ENCODE measurements around the gene MYO15A.
A peak's percentile ranks its signal among the peaks of the same experiment; 100 is the strongest.

MYO15A gene

GRCh38 chr17:18138065-18138749, 29.7 kb downstream of the MYO15A start:
- DNase-seq = no peak

DNA sequence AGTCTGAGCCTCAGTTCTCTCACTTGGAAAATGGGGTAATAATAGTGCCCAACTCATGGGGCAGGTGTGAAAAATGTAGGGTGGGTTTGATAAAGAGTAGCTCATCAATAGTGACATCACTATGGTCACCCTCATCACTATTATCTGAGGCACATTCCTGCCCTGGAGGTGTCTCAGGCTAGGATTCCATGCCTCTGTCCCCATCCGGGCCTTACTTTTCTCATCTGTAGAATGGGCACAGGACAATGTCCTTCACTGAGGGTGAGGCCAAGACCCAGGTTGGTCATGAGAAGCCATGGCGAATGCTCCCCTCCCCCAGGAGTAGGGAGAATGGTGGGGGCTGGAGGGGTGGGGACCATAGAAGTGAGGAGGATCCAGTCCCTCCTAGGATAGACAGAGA, 30.5 kb downstream of the MYO15A start:
- no peak for DNase-seq

- DNase-seq = no peak
These were observed 30.9 kb downstream of the MYO15A start for GRCh38 chr17:18139498-18139897.

GRCh38 chr17:18139949-18140348, 31.4 kb downstream of the MYO15A start:
- peak; percentile 38 for DNase-seq

DNA sequence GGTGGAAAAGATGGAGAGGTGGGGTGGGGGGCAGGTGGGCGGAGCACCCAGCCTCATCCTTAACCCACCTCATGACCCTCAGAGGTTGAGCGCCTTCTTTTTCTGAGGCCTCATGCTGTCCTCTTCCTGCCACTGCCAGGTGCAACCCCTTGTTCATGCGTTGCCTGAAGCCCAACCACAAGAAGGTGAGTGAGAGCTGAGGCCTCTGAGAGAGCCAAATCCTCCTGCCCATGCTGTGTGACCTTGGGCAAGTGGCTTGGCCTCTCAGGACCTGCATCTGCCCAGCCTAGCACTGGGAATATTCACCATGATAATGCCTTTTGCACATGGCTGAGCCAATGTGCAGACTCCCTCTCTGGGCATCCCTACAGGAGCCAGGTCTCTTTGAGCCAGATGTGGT, 32.1 kb downstream of the MYO15A start:
- DNase-seq = no peak

GRCh38 chr17:18141210-18141803, 32.8 kb downstream of the MYO15A start:
- DNase-seq = peak; percentile 57

- no peak for DNase-seq
These were observed 33.9 kb downstream of the MYO15A start for GRCh38 chr17:18142417-18142816.

GRCh38 chr17:18143044-18143936, 34.7 kb downstream of the MYO15A start:
- DNase-seq = peak; percentile 22

- no peak for DNase-seq
These were observed 35.7 kb downstream of the MYO15A start for GRCh38 chr17:18144261-18144660.

DNA sequence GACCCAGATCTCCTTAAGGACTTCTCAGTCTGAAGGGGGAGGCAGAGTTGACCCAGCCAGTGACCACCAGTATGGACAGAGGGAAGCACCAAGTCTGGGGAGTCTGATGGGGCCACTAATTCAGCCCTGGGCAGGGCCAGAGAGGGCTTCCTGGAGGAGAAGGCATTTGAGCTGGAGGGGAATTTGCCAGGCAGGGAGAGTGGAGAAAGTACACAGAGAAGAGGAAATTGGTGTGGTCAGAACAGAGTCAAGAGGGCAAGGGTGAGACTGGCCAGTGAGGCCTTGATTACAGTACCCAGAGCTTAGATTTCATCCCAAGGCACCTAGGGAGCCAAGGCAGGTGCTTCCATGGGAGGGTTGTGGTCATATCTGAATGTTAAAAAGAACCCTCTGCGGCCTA, 36.3 kb downstream of the MYO15A start:
- peak; percentile 20 for DNase-seq

- DNase-seq = no peak
These were observed 37.3 kb downstream of the MYO15A start for GRCh38 chr17:18145811-18146210.

DNA sequence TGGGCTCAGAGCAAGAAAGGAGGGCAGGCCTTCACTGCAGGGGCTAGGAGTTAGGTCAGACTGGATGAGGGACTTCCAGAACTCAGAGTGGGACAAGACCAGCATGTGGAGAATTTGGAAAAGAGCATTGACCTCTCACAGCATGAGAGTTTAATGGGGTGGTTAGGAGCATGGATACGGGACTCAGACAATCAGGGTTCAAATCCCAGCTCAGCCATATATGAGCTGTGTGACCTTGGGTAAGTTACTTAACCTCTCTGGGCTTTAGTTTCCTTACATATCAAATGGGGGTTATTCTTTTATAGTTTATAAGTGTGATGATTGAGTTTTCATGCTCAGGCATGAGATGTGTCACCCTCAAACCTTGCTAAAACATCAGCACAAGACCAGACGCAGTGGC, 37.7 kb downstream of the MYO15A start:
- DNase-seq = no peak

DNA sequence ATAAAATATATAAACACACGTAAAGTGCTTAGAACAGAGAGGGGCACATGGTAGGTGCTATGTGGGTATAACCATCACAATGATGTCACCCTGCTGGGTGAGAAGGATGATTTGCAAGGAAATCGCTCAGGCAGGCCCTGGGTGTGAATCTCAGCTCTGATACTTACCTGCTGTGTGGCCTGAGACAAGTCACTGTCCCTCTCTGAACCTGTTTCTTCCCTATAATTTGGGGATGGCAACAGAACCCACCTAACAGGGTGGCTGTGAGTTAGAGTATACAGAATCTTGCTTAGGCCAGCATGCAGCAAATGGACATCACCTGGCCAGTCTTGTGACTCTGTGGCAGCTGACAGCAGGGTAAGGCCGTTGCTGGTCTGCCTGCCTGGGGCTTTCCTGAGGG, 38.4 kb downstream of the MYO15A start:
- no peak for DNase-seq

- DNase-seq = no peak
These were observed 40.0 kb downstream of the MYO15A start for GRCh38 chr17:18148586-18148985.

GRCh38 chr17:18151290-18151689, 42.7 kb downstream of the MYO15A start:
- DNase-seq = no peak

DNA sequence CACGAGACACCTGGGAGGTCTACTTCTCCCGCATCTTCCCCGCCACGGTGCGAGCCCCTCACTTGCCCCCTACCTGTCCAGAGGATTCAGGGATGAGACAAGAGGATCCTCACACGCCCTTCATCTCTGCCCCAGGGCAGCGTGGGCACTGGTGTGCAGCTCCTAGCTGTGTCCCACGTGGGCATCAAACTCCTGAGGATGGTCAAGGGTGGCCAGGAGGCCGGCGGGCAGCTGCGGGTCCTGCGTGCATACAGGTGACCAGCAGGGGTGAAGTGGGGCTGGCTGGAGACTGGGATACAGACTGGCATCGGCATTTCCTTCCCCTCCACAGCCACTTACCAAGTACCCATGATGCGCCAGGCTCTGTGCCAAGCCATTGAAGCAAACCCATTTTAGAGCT, 46.6 kb downstream of the MYO15A start:
- DNase-seq = no peak

- peak; percentile 32 for DNase-seq
These were observed 47.8 kb downstream of the MYO15A start for GRCh38 chr17:18156171-18156975.

GRCh38 chr17:18156976-18157280, 48.4 kb downstream of the MYO15A start:
- no peak for DNase-seq

DNA sequence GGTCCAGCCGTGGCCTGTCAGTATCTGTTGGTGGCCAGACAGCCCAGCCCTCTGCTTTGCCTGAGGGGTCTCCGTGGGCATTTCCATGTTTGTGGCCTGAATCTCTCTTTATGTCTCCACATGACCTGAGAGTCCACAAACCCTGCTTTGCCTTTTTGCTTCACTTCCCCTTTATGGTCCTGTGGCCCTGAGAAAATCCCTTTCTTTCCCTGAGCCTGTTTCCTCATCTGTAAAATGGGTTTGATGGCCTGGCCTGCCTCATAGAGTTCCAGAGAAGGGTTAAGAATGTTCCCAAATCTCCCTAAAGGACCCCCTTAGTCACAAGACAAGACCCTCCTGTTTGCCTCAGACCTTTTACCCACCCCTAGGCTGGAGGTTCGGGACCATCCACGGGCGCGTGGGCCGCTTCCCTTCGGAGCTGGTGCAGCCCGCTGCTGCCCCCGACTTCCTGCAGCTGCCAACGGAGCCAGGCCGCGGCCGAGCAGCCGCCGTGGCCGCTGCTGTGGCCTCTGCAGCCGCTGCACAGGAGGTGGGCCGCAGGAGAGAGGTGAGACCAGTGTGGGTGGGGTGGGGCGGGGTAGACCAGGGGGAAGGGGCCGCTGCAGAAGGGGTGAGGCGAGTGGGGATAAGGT, 48.9 kb downstream of the MYO15A start:
- no peak for DNase-seq

DNA sequence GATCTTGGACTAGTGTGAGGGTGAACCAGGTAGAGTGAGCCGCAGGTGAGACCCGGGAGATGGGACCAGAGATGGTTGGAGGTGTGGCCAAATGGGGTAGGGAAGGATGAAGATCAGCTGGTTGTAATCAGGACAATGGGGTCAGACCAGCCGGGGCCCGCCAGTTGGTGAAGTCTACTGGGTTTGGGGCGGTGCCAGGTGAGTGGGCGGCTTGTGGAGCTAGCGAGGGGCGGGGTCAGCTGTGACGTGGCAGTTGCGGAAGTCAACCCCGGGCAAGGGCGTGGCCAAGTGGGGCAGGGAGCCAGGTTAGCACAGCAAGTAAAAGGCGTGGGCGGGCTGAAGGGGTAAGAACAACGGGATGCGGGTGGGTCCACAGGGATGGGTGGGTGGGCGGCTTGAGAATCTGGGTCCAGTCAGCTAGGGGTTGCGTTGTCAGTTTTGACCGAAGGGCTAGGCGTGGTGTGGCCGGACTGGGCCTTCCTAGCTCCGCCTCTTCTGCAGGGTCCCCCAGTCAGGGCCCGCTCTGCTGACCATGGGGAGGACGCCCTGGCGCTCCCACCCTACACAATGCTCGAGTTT, 49.6 kb downstream of the MYO15A start:
- DNase-seq = peak; percentile 86

GRCh38 chr17:18159551-18160120, 51.1 kb downstream of the MYO15A start:
- DNase-seq = peak; percentile 47
